ENCODE measurements around the gene SVIL.
"Not testable (repeated sequence)": the region's sequence is repeated elsewhere in the genome, so short reads cannot be mapped to it uniquely, and the experiment has no call there.

Gene SVIL

GRCh38 chr10:29479081-29479925 lies 155.5 kb downstream of the SVIL start:
- DNase-seq: no peak

GRCh38 chr10:29473406-29474100 lies 161.2 kb downstream of the SVIL start:
- DNase-seq: no peak

DNA sequence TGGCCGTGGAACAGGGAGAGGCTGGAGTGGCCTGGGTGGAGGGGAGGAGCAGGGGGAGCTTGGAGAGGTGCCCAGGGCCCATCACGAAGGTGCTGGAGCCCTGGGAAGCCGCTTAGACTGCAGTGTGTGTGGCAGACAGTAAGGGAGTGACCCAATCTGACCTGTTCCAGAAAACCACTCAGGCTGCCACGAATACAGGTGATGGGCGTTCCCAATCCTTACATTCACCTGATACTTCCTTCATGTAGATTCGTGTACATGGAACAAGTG lies 161.7 kb downstream of the SVIL start:
- DNase-seq: no peak

DNA sequence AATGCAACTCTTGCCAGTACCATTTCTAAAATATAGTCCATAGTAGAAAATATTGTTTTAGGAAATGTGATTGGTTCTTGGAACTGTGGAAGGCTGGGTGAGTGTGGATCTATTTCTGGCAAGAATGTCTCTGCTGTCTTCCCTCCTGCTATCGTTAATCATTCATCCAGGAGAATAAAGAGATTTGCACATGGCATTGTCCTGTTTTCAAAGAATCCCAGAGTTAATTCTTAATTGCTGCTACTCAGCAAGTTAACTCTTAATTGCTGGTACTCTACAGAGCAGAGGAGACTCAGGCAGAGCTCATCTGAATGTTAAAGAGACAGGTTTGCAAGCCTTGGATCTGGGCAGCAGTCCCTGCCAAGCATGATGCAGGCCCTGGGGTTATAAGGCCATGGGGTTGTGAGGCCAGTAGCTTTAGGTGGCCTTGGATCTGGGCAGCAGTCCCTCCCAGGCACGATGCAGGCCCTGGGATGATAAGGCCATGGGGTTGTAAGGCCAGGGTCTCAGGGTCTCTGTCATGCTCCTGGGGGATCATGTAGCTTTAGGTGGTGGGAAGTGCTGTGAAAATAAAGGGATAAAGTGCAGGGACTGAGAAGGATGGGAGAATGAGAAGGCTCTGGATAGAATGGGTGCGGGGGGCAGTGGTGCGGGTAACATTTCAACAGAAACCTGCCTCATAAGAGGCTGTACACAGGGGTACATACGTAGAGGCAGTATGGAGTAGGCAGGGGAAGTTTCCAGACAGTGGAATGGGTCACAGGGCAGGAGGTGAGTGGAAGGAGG lies 162.3 kb downstream of the SVIL start:
- DNase-seq: no peak

DNA sequence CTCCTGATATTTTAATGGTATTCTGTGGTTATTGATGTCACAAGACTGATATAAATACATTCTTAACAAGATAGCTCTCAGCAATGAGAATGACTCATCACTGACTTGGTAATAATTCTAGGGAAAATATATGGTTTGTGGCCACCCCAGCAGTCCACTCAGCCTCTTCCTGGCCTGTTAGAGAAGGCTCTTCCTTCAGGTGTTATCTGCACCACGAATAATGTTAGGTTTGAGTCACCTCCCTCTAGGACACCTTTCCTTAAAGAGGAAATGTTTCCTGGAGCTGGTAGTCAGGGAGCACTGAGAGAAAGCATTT lies 163.3 kb downstream of the SVIL start:
- DNase-seq: no peak

GRCh38 chr10:29470843-29471543 lies 163.8 kb downstream of the SVIL start:
- no peak for DNase-seq

- DNase-seq: no peak
Observed at GRCh38 chr10:29470355-29470705, 164.4 kb downstream of the SVIL start.

GRCh38 chr10:29469481-29470354 lies 165.1 kb downstream of the SVIL start:
- no peak for DNase-seq

DNA sequence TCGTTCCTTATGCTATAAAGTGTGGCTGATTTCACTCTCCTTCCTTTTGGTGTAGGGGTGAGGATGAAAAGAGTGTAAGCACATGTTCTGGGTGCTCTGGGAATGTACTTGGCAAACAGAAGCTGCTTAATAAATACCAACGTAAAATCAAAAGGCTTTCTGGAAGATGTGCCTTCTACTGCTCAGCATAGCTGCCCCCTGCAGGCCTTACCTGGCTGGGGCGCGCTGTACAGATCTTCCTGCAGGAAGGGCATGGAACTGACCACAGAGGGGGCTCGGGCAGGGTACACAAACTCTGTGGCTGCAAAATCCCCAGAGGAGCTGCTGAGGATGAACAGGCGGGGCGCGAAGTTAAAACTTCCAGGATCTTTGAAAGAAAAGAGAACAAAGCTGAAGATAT lies 169.4 kb downstream of the SVIL start:
- DNase-seq: no peak

GRCh38 chr10:29464671-29465171 lies 170.1 kb downstream of the SVIL start:
- DNase-seq: not testable (repeated sequence)

DNA sequence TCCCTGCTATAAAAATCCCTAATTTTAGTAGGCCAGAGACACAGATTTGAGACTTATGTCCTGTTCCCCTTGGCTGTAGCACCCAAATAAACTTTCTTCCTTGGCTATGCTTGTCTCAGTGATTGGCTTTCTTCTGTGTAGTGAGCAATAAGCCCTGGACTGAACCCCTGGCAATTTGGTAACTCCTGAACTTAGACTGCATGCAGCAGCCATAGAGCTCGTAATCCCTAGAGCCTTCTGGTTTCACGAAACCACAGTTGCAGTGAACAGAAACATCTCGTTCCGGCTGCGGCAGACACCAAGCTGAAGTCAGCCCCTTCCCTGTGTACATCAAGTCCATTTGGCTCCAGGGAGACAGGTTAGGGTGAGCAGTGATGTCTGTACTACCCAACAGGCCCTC lies 173.7 kb downstream of the SVIL start:
- DNase-seq: no peak

- DNase-seq: not testable (repeated sequence)
Observed at GRCh38 chr10:29458190-29458589, 176.6 kb downstream of the SVIL start.

GRCh38 chr10:29455095-29455494 lies 179.7 kb downstream of the SVIL start:
- no peak for DNase-seq

DNA sequence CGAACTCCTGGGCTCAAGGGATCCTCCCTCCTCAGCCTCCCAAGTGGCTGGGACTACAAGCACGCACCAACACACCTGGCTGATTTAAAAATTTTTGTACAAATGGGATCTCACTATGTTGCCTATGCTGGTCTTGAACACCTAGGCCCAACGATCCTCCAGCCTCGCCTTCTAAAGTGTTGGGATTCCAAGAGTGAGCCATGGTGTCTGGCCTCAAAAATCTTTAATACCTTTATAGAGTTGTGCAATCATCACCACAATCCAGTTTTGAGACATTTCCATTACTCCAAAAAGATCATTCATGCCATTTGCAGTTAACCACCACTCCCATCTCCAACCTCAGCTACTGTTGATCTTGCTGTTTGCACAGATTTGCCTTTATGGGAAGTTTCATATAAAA lies 180.5 kb downstream of the SVIL start:
- DNase-seq: no peak

- no peak for DNase-seq
Observed at GRCh38 chr10:29452546-29452945, 182.2 kb downstream of the SVIL start.

GRCh38 chr10:29451946-29452345 lies 182.8 kb downstream of the SVIL start:
- DNase-seq: no peak

DNA sequence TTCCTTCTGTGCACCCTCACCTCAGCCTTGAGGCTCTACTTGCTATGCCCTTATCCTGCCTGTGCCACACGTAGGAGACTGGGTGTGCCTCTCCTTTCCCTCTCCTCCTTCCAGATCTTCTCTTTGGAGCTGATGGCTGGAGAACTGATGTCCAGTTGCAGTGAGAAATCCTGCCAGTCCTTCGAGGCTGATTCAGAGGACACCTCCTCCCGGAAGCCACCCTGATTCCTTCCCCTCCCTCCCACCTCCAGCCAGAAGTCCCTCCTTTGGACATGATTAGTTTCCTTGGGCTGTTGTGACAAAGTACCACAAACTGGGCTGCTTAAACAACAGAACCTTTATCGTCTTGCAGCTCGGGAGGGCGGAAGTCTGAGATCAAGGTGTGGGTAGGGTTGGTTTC lies 184.4 kb downstream of the SVIL start:
- no peak for DNase-seq

DNA sequence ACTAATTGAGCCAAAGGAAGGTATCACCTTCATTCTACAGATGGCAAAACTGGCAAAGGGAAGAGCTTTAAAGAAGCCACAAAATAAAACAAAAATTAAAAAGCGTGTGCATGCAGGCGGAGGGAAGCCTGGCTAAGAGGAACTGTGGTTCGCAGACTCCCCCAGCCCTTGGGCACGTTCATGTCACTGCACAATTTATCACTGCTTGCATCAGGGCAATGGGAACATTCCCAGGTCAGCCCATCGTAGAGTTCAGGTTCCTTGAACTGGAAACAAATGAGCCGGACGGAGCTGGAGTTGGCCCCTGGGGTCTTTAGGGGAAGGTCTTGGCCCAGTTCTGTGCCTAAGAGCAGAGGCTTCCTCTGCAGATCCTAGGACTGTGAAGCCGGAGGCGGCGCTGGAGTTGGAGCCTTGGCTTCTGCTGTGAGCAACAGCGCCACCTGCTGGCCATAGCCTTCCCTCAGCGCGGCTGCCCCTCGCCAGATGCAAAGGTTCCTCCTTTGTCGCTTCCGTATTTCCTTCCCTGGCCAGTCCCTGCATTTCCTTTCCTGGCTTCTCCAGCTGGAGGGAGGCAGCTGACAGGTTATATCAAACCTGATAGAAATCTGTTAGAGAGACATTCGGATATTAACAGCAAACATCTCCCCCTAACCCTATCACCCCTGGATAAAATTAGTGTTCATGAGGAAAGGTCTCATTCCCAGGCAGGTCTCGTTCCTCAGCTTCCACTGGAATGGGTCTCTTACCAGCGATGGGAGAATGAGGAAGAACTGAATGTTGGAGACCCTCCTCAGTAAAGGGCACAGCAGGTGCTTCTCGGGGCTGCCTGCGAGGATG lies 185.8 kb downstream of the SVIL start:
- peak; percentile 71 for DNase-seq

DNA sequence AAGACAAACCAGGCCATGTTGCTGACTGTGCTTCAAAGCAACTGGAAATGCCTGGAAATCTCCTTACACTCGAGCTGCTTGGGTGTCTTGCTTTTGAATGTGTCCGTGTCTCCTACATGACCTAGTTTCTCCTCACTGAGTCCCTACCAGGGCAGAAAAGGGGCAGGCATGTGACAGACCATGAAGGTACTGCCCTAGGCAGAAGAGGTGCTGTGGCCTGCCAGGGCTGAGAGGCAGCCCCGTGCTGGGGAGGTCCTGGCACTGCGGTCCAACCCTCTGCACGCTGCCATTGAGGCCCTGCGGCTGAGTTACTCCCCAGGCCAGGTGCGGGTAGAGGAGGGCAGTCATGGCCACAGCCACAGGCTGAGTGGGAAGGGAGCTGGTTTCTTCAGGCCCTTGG lies 186.6 kb downstream of the SVIL start:
- no peak for DNase-seq

DNA sequence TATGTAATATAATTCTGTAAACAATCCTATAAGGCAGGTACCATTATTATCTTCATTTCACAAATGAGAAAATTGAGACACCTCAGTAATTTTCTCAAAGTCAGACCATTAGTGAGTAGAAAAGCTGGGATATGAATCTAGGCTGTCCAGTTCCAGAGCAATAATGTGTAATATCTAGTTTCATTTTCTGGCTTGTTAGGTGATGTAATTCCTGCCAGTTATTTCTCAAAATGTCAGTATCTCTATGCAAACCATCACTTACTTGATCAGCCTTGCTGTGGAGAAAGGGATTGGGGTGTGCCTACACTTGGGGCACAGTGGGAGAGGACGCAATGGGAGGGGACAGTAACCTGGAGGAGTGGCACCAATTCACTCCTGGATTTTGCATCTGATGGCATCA lies 188.4 kb downstream of the SVIL start:
- no peak for DNase-seq

All from RPMI8226 (cell line).